ENCODE measurements around the gene YBEY. TPM values are rescaled to one million over a fixed set of nuclear protein-coding genes. Genes with fewer than 3 reads are reported as not detected.

The YBEY gene
- total and polyA plus RNA-seq, 5 experiments from 2014 or later = 14.2 to 22.2 (median 14.8) TPM

GRCh38 chr21:46248827-46249226 is 37.3 kb upstream of the YBEY start:
- Mint-ChIP-seq H3K36me3 (peaks cover 5 to 83% (median 37%) of the 10 kb centered on the region in 3 donors), H3K27me3 (no peaks in the 10 kb centered on the region), H3K9me3 (no peaks in the 10 kb centered on the region), H3K4me1 (peaks cover 18 to 32% (median 28%) of the 10 kb centered on the region in 4 donors), H3K27ac (peak overlapping the region in 4 of 10 donors; percentile 32 to 73 (median 62)), H3K4me3 (no peak overlapping the region)
- ATAC-seq (no peak), DNase-seq (no peak)
- POLR2A ChIA-PET = no interaction called here

GRCh38 chr21:46250146-46250725 is 35.9 kb upstream of the YBEY start:
- Mint-ChIP-seq H3K9me3 (no peaks in the 10 kb centered on the region), H3K4me1 (peaks cover 29 to 47% (median 42%) of the 10 kb centered on the region in 4 donors), H3K4me3 (peak overlapping the region in 4 of 10 donors; percentile 3 to 11 (median 4)), H3K27me3 (no peaks in the 10 kb centered on the region), H3K27ac (peak overlapping the region; percentile 28 to 92 (median 72)), H3K36me3 (peaks cover 5 to 88% (median 49%) of the 10 kb centered on the region in 3 donors)
- POLR2A ChIA-PET = no interaction called here
- ATAC-seq (no peak), DNase-seq (no peak)

- DNase-seq (no peak), ATAC-seq (no peak)
- H3K4me3 Mint-ChIP-seq = peak overlapping the region in 1 of 10 donors; percentile 49
- H3K9me3 Mint-ChIP-seq = no peaks in the 10 kb centered on the region
- H3K4me1 Mint-ChIP-seq = peaks cover 29 to 46% (median 42%) of the 10 kb centered on the region in 4 donors
- H3K27me3 Mint-ChIP-seq = no peaks in the 10 kb centered on the region
- POLR2A ChIA-PET = interaction anchor here (0.8 to 1.0 kb wide), 3 partner anchors 19 to 54 kb away, joined by 3 to 5 read pairs (median 3); no protein-coding TSS in a partner anchor
- peak overlapping the region in 7 of 10 donors; percentile 3 to 92 (median 85) for H3K27ac Mint-ChIP-seq
- peaks cover 5 to 91% (median 47%) of the 10 kb centered on the region in 3 donors for H3K36me3 Mint-ChIP-seq
These were observed 33.3 kb upstream of the YBEY start for GRCh38 chr21:46252840-46253239.

GRCh38 chr21:46253610-46254124 is 32.5 kb upstream of the YBEY start:
- H3K27ac Mint-ChIP-seq = peak overlapping the region; percentile 74 to 95 (median 90)
- peak in 7 of 10 donors; percentile 20 to 61 (median 53) for DNase-seq
- peak overlapping the region; percentile 13 to 82 (median 60) for H3K4me3 Mint-ChIP-seq
- no peaks in the 10 kb centered on the region for H3K27me3 Mint-ChIP-seq
- H3K9me3 Mint-ChIP-seq = no peaks in the 10 kb centered on the region
- POLR2A ChIA-PET = interaction anchor here (0.8 kb wide), 1 partner anchor 31 kb away, joined by 3 read pairs; no protein-coding TSS in a partner anchor
- peaks cover 3 to 91% (median 49%) of the 10 kb centered on the region in 3 donors for H3K36me3 Mint-ChIP-seq
- peak; percentile 85 to 96 for ATAC-seq
- peaks cover 28 to 48% (median 41%) of the 10 kb centered on the region in 4 donors for H3K4me1 Mint-ChIP-seq

GRCh38 chr21:46254208-46254975 is 31.8 kb upstream of the YBEY start:
- H3K4me3 Mint-ChIP-seq = peak overlapping the region in 8 of 10 donors; percentile 13 to 82 (median 53)
- ATAC-seq (no peak), DNase-seq (no peak)
- H3K4me1 Mint-ChIP-seq = peaks cover 26 to 45% (median 40%) of the 10 kb centered on the region in 4 donors
- POLR2A ChIA-PET = interaction anchor here (0.8 kb wide), 1 partner anchor 31 kb away, joined by 3 read pairs; no protein-coding TSS in a partner anchor
- H3K36me3 Mint-ChIP-seq = peaks cover 0 to 91% (median 49%) of the 10 kb centered on the region in 3 donors
- H3K27ac Mint-ChIP-seq = peak overlapping the region; percentile 74 to 95 (median 90)
- H3K27me3 Mint-ChIP-seq = no peaks in the 10 kb centered on the region
- H3K9me3 Mint-ChIP-seq = no peaks in the 10 kb centered on the region

- Mint-ChIP-seq H3K4me3 (no peak overlapping the region), H3K27me3 (no peaks in the 10 kb centered on the region), H3K36me3 (peaks cover 0 to 90% (median 46%) of the 10 kb centered on the region in 3 donors), H3K4me1 (peaks cover 20 to 40% (median 34%) of the 10 kb centered on the region in 4 donors), H3K27ac (peak overlapping the region; percentile 15 to 95 (median 81)), H3K9me3 (no peaks in the 10 kb centered on the region)
- POLR2A ChIA-PET = interaction anchor here (0.5 kb wide), 1 partner anchor 171 kb away, joined by 7 read pairs; no protein-coding TSS in a partner anchor
- ATAC-seq (no peak), DNase-seq (no peak)
These were observed 31.0 kb upstream of the YBEY start for GRCh38 chr21:46255166-46255565.

GRCh38 chr21:46255758-46256337 is 30.3 kb upstream of the YBEY start:
- Mint-ChIP-seq H3K9me3 (no peaks in the 10 kb centered on the region), H3K36me3 (peaks cover 0 to 89% (median 42%) of the 10 kb centered on the region in 3 donors), H3K4me3 (no peak overlapping the region), H3K27me3 (no peaks in the 10 kb centered on the region), H3K4me1 (peaks cover 18 to 34% (median 27%) of the 10 kb centered on the region in 4 donors), H3K27ac (peak overlapping the region in 4 of 10 donors; percentile 69 to 95 (median 80))
- DNase-seq (no peak), ATAC-seq (no peak)
- POLR2A ChIA-PET = interaction anchor here (0.5 kb wide), 1 partner anchor 170 kb away, joined by 7 read pairs; no protein-coding TSS in a partner anchor

- Mint-ChIP-seq H3K27me3 (no peaks in the 10 kb centered on the region), H3K4me1 (peaks cover 20 to 29% (median 22%) of the 10 kb centered on the region in 4 donors), H3K27ac (peak overlapping the region in 5 of 10 donors; percentile 8 to 71 (median 45)), H3K36me3 (peaks cover 0 to 89% (median 42%) of the 10 kb centered on the region in 3 donors), H3K4me3 (no peak overlapping the region), H3K9me3 (no peaks in the 10 kb centered on the region)
- POLR2A ChIA-PET = no interaction called here
- ATAC-seq = no peak
- DNase-seq = no peak
These were observed 29.6 kb upstream of the YBEY start for GRCh38 chr21:46256501-46256994.

- ATAC-seq (no peak), DNase-seq (no peak)
- no peak overlapping the region for H3K4me3 Mint-ChIP-seq
- no peaks in the 10 kb centered on the region for H3K9me3 Mint-ChIP-seq
- no peaks in the 10 kb centered on the region for H3K27me3 Mint-ChIP-seq
- POLR2A ChIA-PET = interaction anchor here (0.6 kb wide), 1 partner anchor 17 kb away, joined by 3 read pairs; no protein-coding TSS in a partner anchor
- H3K27ac Mint-ChIP-seq = peak overlapping the region in 2 of 10 donors; percentile 17 to 34
- H3K36me3 Mint-ChIP-seq = peaks cover 0 to 88% (median 10%) of the 10 kb centered on the region in 3 donors
- peaks cover 0 to 5% (median 3%) of the 10 kb centered on the region in 4 donors for H3K4me1 Mint-ChIP-seq
These were observed 22.0 kb upstream of the YBEY start for GRCh38 chr21:46264046-46264689.

GRCh38 chr21:46264690-46265144 is 21.4 kb upstream of the YBEY start:
- no peak overlapping the region for H3K4me3 Mint-ChIP-seq
- POLR2A ChIA-PET = interaction anchor here (0.6 to 0.7 kb wide), 2 partner anchors 16 to 291 kb away, joined by 3 read pairs; no protein-coding TSS in a partner anchor
- H3K27me3 Mint-ChIP-seq = no peaks in the 10 kb centered on the region
- peaks cover 0 to 5% (median 3%) of the 10 kb centered on the region in 4 donors for H3K4me1 Mint-ChIP-seq
- peaks cover 0 to 86% (median 10%) of the 10 kb centered on the region in 3 donors for H3K36me3 Mint-ChIP-seq
- H3K27ac Mint-ChIP-seq = no peak overlapping the region
- no peaks in the 10 kb centered on the region for H3K9me3 Mint-ChIP-seq
- DNase-seq (no peak), ATAC-seq (no peak)

- no peak for ATAC-seq
- Mint-ChIP-seq H3K27ac (peak overlapping the region in 2 of 10 donors; percentile 56 to 70), H3K9me3 (no peaks in the 10 kb centered on the region), H3K36me3 (peaks cover 0 to 89% (median 9%) of the 10 kb centered on the region in 3 donors), H3K4me1 (peaks cover 0 to 4% (median 3%) of the 10 kb centered on the region in 4 donors), H3K4me3 (no peak overlapping the region), H3K27me3 (no peaks in the 10 kb centered on the region)
- DNase-seq = no peak
- POLR2A ChIA-PET = interaction anchor here (0.5 kb wide), 1 partner anchor 19 kb away, joined by 3 read pairs; the partner anchor contains the start of gene MCM3AP
These were observed 20.2 kb upstream of the YBEY start for GRCh38 chr21:46265736-46266525.
